ENCODE data around the gene RASGRF2. TPM values are rescaled to one million over a fixed set of nuclear protein-coding genes. Genes with fewer than 3 reads are reported as not detected.

RASGRF2 gene
- 2.4 to 2.9 TPM (median 2.6 TPM) in 5 replicates for total RNA-seq (2022; extraction: Qiagen RNA extraction; ENCODE audit: low read depth)

GRCh38 chr5:80959768-80960442 is at the start of gene RASGRF2:
Gene RASGRF2, plus strand, starts transcription at chr5:80960363. Its CDS starts 376 bp downstream, at chr5:80960739.

DNA sequence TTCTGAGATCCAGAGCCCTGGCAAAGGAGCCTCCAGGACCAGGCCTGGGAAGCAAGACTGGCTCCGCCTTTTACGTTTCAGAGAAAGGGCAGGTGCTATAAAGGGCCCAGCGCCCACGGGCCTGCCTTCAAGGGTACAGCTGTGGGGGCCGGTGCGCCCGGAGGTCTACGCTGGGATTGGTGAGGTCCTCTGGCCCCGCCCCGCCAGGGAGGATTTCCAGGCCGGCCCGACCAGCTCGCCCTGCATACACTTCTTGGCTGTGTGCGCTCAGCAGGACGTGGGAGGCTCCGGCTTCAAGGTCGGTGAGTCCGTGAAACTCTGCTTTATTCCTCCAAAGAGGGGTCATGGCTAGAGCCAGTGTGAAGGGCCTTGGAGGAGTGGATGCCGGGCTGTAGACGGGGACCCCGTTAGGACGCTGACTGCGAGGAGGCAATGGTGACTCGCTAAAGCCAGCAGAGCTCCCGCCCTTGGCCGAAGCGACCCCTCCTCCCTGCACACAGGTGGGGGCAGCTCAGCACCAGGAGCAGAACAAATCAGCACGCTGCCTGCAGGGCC is 273.0 kb downstream of the RASGRF2 start, which contains the start of gene CKMT2:
CKMT2 (plus strand) TSS at position 243 of the 555 bp plus-strand sequence. CDS start 17,811 bp downstream, outside the sequence.

Measured in A549 treated with DMSO at 1 μM for 4 hours (cell line).